GM18526 (cell line): ENCODE measurements around the gene ADD2.

Experiments
- POLR2A ChIP-seq: IDR thresholded peaks from 3 replicates; pipeline ENCODE4 v1.6.1; 2011; ENCODE audit not compliant: insufficient read length; ENCODE audit errors: extremely low read depth

Gene ADD2

GRCh38 chr2:70769450-70769849 lies 1.4 kb upstream of the ADD2 start:
- TF ChIP-seq POLR2A: no peak

GRCh38 chr2:70768590-70769085 lies 638 bp upstream of the ADD2 start:
- no peak for TF ChIP-seq POLR2A

GRCh38 chr2:70767079-70767698 lies 811 bp downstream of the ADD2 start:
- TF ChIP-seq POLR2A: no peak

- no peak for TF ChIP-seq POLR2A
These were observed 1.5 kb downstream of the ADD2 start for GRCh38 chr2:70766357-70767078.

- TF ChIP-seq POLR2A: no peak
These were observed 2.5 kb downstream of the ADD2 start for GRCh38 chr2:70765507-70765906.

GRCh38 chr2:70759446-70759845 lies 8.6 kb downstream of the ADD2 start:
- no peak for TF ChIP-seq POLR2A

- TF ChIP-seq POLR2A: no peak
These were observed 10.0 kb downstream of the ADD2 start for GRCh38 chr2:70757966-70758365.

GRCh38 chr2:70757360-70757759 lies 10.6 kb downstream of the ADD2 start:
- TF ChIP-seq POLR2A: no peak

GRCh38 chr2:70756128-70756527 lies 11.9 kb downstream of the ADD2 start:
- TF ChIP-seq POLR2A: no peak

GRCh38 chr2:70753902-70754301 lies 14.1 kb downstream of the ADD2 start:
- no peak for TF ChIP-seq POLR2A

- no peak for TF ChIP-seq POLR2A
These were observed 15.0 kb downstream of the ADD2 start for GRCh38 chr2:70753031-70753430.

GRCh38 chr2:70752396-70752795 lies 15.6 kb downstream of the ADD2 start:
- no peak for TF ChIP-seq POLR2A

- no peak for TF ChIP-seq POLR2A
These were observed 16.1 kb downstream of the ADD2 start for GRCh38 chr2:70751881-70752280.

- no peak for TF ChIP-seq POLR2A
These were observed 17.7 kb downstream of the ADD2 start for GRCh38 chr2:70750320-70750719.

GRCh38 chr2:70748002-70748784 lies 19.8 kb downstream of the ADD2 start:
- TF ChIP-seq POLR2A: no peak

- TF ChIP-seq POLR2A: no peak
These were observed 20.7 kb downstream of the ADD2 start for GRCh38 chr2:70747284-70747683.

GRCh38 chr2:70746094-70746974 lies 21.7 kb downstream of the ADD2 start:
- TF ChIP-seq POLR2A: no peak
